ENCODE data around the gene EEF1G.
A peak's percentile ranks its signal among the peaks of the same experiment; 100 is the strongest.
"Not testable (repeated sequence)": the region's sequence is repeated elsewhere in the genome, so short reads cannot be mapped to it uniquely, and the experiment has no call there.

The EEF1G gene

GRCh38 chr11:62575156-62575555 lies 1.5 kb upstream of the EEF1G start:
- no peak for DNase-seq

DNA sequence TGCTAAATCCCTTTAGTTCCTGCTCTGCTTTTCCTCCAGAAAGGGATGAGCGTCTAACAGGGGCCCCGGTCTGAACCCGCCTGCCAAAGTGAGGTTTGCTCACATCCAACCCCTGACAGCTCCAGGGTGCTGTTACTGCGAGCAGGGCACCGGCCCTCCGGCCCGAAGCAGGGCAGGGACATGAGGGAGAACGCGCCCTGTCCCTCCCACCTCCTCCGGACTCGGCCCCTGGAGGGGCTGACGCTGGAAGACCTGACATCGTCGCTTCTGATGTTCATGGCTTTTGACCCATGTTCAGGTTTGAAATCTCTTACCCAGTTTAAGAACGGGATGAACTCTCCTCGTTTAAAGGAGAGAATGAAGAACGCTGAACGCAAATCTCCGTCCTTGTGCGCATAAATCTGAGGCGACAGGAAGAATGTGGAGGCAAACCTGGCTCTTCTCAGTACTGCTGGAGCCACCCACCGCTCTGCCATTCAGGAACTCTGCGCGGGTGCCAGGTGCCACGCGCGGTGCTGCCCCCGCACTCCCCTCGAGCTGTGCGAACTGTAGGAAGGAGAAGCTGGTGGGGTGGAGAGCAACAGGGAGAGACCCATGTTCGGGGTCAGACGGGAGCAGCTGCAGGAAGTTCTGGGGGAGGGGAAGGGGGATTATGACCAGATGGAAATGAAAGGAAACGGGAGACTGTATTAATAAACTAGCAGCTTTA lies 826 bp upstream of the EEF1G start:
- DNase-seq: no peak

DNA sequence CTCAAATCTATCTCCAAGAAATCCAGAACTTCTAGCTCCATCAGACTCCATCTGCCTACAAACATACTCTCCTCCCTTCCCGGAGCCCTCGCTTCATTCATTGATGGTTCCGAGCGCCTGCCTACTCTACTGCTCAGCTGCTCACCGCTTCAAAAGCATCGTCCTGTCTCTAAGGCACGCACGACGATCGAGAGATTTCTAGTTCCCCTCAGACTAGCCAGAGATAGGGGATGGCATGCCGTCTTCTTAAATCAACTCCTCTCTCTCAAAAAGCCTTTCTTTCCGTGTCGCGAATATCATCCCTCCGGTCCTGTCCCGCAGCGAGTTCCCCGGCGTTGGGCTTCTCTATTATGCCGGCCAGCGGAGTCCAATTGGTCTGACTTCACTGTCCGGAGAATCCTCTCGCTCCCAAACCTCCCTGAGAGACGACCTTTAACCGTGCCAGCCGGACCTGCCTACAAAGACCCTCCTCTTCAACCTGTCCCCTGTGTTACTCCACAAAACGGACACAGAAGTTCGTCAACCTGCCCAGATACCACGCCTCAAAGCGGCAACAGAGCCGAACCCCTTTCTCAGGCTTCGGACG lies 592 bp downstream of the EEF1G start:
- peak in 1 of 5 experiments; percentile 60 for DNase-seq

- DNase-seq: no peak
These were observed 1.3 kb downstream of the EEF1G start for GRCh38 chr11:62572431-62572830.

GRCh38 chr11:62571493-62571892 lies 2.2 kb downstream of the EEF1G start:
- not testable (repeated sequence) for DNase-seq

DNA sequence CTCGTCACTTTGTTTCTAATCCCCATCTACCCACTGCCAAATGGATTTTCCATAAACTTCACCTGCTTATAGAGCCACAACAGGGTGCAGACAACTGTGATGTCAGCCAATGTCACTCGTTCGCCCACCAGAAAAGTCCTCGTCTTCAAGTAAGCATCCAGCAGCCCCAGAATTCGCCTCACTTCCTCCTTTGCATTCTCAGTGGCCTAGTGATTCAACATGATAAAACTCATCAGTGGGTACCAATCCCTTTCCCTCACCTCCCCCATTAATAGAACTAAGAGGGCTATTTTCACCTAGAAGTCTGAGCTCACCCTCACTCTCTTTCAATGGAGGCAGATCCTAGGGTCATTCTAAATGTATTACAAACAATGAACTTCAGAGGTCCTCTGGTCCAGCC lies 2.8 kb downstream of the EEF1G start:
- not testable (repeated sequence) for DNase-seq

DNA sequence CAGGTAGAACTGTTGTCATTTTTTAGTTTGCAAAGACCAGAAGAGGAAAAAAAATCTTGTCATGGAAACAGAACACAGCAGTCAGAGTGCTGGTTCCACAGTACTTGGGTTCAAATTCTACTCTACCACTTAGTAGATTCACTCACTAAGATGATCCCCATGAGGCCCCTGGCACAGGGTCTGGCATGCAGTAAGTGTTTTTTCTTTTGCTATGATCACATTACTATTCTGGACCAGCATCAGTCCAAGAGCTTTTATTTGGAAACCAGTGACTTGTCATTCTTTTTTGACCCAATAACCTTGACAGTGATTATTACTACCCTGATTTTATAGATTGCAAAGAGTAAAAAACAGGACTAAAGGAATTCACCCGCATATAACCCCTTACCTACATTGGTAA lies 4.1 kb downstream of the EEF1G start:
- no peak for DNase-seq

GRCh38 chr11:62567018-62567633 lies 6.6 kb downstream of the EEF1G start:
- DNase-seq: peak in 1 of 5 experiments; percentile 57

DNA sequence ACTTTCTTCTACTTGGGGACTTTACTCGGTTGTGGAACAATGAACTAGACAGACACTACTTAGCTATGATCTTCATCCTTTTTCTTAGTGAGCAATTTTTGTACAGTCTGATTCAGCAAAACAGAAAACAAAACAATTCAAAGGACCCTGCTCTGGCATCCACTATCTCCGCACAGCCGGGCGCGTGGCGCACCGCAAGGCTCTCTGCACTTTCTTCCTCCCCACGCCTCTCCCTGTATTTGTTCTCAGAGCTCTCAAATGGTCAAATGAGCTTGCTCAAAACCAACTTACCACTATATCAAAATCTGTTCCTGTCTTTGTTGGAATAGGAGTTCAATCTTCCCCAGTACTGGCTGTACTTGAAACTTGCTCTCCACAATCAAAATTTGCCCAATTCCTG lies 7.4 kb downstream of the EEF1G start:
- no peak for DNase-seq

GRCh38 chr11:62565100-62565802 lies 8.4 kb downstream of the EEF1G start:
- no peak for DNase-seq

GRCh38 chr11:62561677-62562230 lies 11.9 kb downstream of the EEF1G start:
- DNase-seq: not testable (repeated sequence)

GRCh38 chr11:62560566-62561103 lies 13.1 kb downstream of the EEF1G start:
- peak in 4 of 5 experiments; percentile 66 to 78 (median 71) for DNase-seq

DNA sequence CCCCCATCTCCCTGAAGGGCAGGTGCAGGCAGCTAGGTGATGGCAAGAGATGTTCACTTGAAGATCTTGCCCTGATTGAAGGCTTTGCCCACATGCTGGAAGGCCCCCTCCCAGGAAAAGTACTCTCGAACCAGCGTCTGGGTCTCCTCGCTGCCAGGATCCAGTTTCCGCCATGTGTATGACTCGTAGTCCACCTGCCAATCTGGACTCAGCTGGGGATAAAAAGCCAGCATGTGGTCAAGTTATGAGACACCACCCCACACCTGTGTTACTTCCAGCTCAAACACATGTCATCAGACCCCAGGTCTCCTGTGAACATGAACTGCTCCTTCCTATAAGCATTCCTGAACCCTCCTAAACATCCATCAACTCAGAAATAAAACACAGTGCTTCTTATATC lies 14.1 kb downstream of the EEF1G start:
- DNase-seq: not testable (repeated sequence)

- DNase-seq: no peak
These were observed 14.5 kb downstream of the EEF1G start for GRCh38 chr11:62559204-62559603.

GRCh38 chr11:62558669-62559068 lies 15.0 kb downstream of the EEF1G start:
- no peak for DNase-seq

- peak in 2 of 5 experiments; percentile 87 to 97 for DNase-seq
These were observed 16.6 kb downstream of the EEF1G start for GRCh38 chr11:62556875-62557631.

DNA sequence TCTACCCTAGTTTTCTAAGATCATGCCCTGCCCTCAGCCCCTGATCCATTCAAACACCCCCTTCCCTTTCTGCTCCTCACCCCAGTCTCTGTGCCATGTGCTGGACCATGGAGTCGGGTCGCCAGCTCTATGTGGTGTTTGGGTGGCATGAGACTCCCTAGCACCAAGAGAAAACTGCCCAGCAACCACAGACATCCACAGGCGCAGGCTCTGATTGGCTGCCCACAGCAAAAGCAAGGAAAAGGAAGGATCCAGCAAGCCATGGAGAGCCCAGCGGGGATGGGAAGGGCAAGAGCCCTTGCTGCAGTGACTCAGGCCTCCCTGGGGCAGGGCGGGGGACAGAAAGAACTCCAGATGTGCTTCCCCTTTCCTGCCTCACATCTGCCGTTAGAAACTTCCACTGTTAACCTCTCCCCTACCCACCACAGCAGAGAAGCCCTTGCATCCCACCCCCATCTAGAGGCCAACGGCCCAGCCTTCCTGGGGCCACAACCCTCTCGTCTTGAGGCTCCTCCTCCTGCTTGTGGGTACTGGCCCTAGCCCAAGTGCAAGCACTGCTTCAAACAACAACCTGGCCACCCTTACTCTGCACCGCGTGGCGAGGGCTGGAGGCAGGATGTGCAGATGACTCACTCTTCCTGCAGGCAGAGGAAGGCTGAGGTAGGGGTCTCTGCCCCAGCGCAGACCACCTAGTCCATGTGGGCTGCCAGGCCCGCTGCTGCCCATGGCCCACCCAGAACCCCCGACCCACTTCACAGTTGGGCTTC lies 17.4 kb downstream of the EEF1G start:
- peak; percentile 49 to 99 (median 75) for DNase-seq

DNA sequence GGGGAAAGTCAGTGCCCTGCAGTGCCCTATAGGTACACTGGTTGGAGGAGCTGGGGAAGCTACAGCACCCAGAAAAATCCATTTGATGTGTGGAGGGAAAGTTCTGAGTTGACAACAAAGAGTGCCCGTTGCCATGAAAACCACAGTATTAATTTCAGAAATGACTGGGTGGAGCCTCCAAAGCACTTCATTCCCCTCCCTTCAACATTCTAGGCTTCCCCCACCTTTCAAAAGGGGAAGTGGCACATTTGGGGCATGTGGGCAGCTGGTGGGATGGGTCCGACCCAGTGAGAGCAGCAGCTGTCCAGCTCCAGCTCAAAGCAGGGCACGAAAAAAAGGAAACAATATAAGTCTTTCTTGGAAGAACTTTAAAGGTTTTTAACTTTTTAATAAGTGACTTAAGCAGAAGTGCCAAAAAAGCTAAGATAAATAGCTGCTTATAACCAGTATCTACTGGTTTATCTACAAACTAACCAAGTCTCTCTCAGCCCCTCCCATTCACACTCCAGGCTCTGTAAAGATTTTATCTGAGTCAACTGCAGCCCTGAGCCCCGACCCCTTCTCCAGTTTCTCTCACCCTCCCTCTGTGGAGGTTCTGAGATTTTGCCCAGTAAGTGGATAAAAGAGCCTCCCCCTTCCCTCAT lies 18.1 kb downstream of the EEF1G start:
- DNase-seq: peak in 3 of 5 experiments; percentile 68 to 92 (median 86)

- DNase-seq: no peak
These were observed 19.1 kb downstream of the EEF1G start for GRCh38 chr11:62554387-62555167.

- no peak for DNase-seq
These were observed 19.8 kb downstream of the EEF1G start for GRCh38 chr11:62553839-62554361.

Data from T-helper 2 cell (primary cell).